GM21515 (cell line): ENCODE measurements around the gene PCCA.
"Not testable (repeated sequence)": the region's sequence is repeated elsewhere in the genome, so short reads cannot be mapped to it uniquely, and the experiment has no call there.

Source experiments
- ATAC-seq: cut with Tn5 transposase; IDR thresholded peaks from one replicate; pipeline ENCODE4 v1.9.1; 2021; ENCODE audit not compliant: unreplicated experiment

Gene PCCA

GRCh38 chr13:100184095-100184494, 95.2 kb downstream of the PCCA start:
- no peak for ATAC-seq

GRCh38 chr13:100195568-100195967, 106.7 kb downstream of the PCCA start:
- ATAC-seq, result no peak

- no peak for ATAC-seq
Observed at GRCh38 chr13:100196375-100196774, 107.5 kb downstream of the PCCA start.

GRCh38 chr13:100197116-100197515, 108.2 kb downstream of the PCCA start:
- no peak for ATAC-seq

GRCh38 chr13:100197591-100198365, 108.9 kb downstream of the PCCA start:
- ATAC-seq, result no peak

GRCh38 chr13:100203696-100204367, 114.9 kb downstream of the PCCA start:
- no peak for ATAC-seq

- ATAC-seq, result no peak
Observed at GRCh38 chr13:100208002-100208401, 119.1 kb downstream of the PCCA start.

- ATAC-seq, result no peak
Observed at GRCh38 chr13:100208626-100209025, 119.7 kb downstream of the PCCA start.

- ATAC-seq, result no peak
Observed at GRCh38 chr13:100209857-100210825, 121.2 kb downstream of the PCCA start.

GRCh38 chr13:100211016-100211710, 122.3 kb downstream of the PCCA start:
- no peak for ATAC-seq

GRCh38 chr13:100212904-100213553, 124.1 kb downstream of the PCCA start:
- no peak for ATAC-seq

GRCh38 chr13:100213576-100213975, 124.7 kb downstream of the PCCA start:
- no peak for ATAC-seq

- no peak for ATAC-seq
Observed at GRCh38 chr13:100214886-100215285, 126.0 kb downstream of the PCCA start.

GRCh38 chr13:100221166-100221565, 132.3 kb downstream of the PCCA start:
- no peak for ATAC-seq

- not testable (repeated sequence) for ATAC-seq
Observed at GRCh38 chr13:100223966-100224530, 135.2 kb downstream of the PCCA start.

GRCh38 chr13:100229603-100230002, 140.7 kb downstream of the PCCA start:
- ATAC-seq, result no peak

GRCh38 chr13:100230769-100231149, 141.9 kb downstream of the PCCA start:
- ATAC-seq, result no peak

- ATAC-seq, result no peak
Observed at GRCh38 chr13:100231176-100231575, 142.3 kb downstream of the PCCA start.

- ATAC-seq, result no peak
Observed at GRCh38 chr13:100234006-100234405, 145.1 kb downstream of the PCCA start.
